ENCODE measurements around the gene UROC1.

GRCh38 chr3:126557415-126557745 is 39.8 kb upstream of the UROC1 start:
- TF ChIP-seq ZNF274 (IDR thresholded peaks at IDR 0.05; ENCODE audit: low read depth, low read length): no peak
- TF ChIP-seq SUZ12 (IDR thresholded peaks at IDR 0.05; ENCODE audit: extremely low read depth, insufficient read depth, insufficient read length): no peak

Measured in NT2/D1 (cell line).